Smooth muscle cell (in vitro differentiated cells): ENCODE results near the gene C1QL1. TPM values are rescaled to one million over a fixed set of nuclear protein-coding genes. Genes with fewer than 3 reads are reported as not detected.
"Not testable (repeated sequence)": the region's sequence is repeated elsewhere in the genome, so short reads cannot be mapped to it uniquely, and the experiment has no call there.

Experiments
- DNase-seq: peaks from one replicate; lab custom pipeline; 2025; ENCODE audit not compliant: unreplicated experiment; lab: John Stamatoyannopoulos, UW
- H2AFZ ChIP-seq: fragments of 200-600 bp; sonication (generic); 2 replicates; pipeline ENCODE4 v1.6.0; 2016; ENCODE audit warnings: antibody characterized with exemption, low read depth, mild to moderate bottlenecking
- H3F3A ChIP-seq: fragments of 200-600 bp; sonication (generic); 2 replicates; pipeline ENCODE4 v1.6.0; 2017; ENCODE audit warnings: antibody characterized with exemption, low read depth
- H3K27ac ChIP-seq: fragments of 200-600 bp; sonication (generic); 2 replicates; pipeline ENCODE4 v1.5.1; 2016; ENCODE audit warnings: low read depth, mild to moderate bottlenecking
- H3K27me3 ChIP-seq: fragments of 200-600 bp; sonication (generic); 2 replicates; pipeline ENCODE4 v1.6.1; 2016; ENCODE audit warnings: low read depth, mild to moderate bottlenecking
- H3K36me3 ChIP-seq: fragments of 200-600 bp; sonication (generic); 2 replicates; pipeline ENCODE4 v1.5.1; 2016; ENCODE audit warnings: low read depth
- H3K4me1 ChIP-seq: fragments of 200-600 bp; sonication (generic); 2 replicates; pipeline ENCODE4 v1.5.1; 2016; ENCODE audit warnings: low read depth
- H3K4me2 ChIP-seq: fragments of 200-600 bp; sonication (generic); 2 replicates; pipeline ENCODE4 v1.6.0; 2016; ENCODE audit warnings: mild to moderate bottlenecking
- H3K4me3 ChIP-seq: fragments of 200-600 bp; sonication (generic); 2 replicates; pipeline ENCODE4 v1.5.1; 2016; ENCODE audit warnings: mild to moderate bottlenecking
- H3K79me2 ChIP-seq: fragments of 200-600 bp; sonication (generic); 2 replicates; pipeline ENCODE4 v1.6.0; 2016; ENCODE audit warnings: low read depth, mild to moderate bottlenecking
- H3K9ac ChIP-seq: fragments of 200-600 bp; sonication (generic); 2 replicates; pipeline ENCODE4 v1.6.0; 2016; ENCODE audit warnings: low read depth
- H3K9me3 ChIP-seq: fragments of 200-600 bp; sonication (generic); replicated peaks from 2 replicates; pipeline ENCODE4 v1.5.1; 2016; ENCODE audit warnings: low read depth
- H4K20me1 ChIP-seq: fragments of 200-600 bp; sonication (generic); 2 replicates; pipeline ENCODE4 v1.6.0; 2016; ENCODE audit warnings: low read depth
- WGBS: methylation state at CpG from one replicate; pipeline ENCODE4 v1.1.7; 2016; ENCODE audit warnings: low lambda C conversion rate; 5-methylcytosine and 5-hydroxymethylcytosine counted together
- polyA plus RNA-seq: library from polyadenylated mRNA; unstranded; fragments of >200 nt; fragmentation: Nextera tagmentation; extraction: Ambion mirVana; gene quantifications from 2 replicates; pipeline ENCODE4 v1.2.1, GENCODE V29; 2016
- total RNA-seq: library from RNA; depleted of rRNA; stranded (reverse); fragments of >200 nt; gene quantifications from 2 replicates; pipeline ENCODE4 v1.2.3, GENCODE V29; 2014
- TF ChIP-seq, protein P1 (sequence below): fragments of 200-600 bp; sonication (generic); IDR thresholded peaks from 2 replicates; pipeline ENCODE4 v1.5.1; 2017; ENCODE audit warnings: borderline replicate concordance, mild to moderate bottlenecking, antibody characterized with exemption; ENCODE audit not compliant: insufficient read depth, poor library complexity, severe bottlenecking

The C1QL1 gene
- total and polyA plus RNA-seq, 2 experiments from 2014 or later, result 5.6 TPM; not detected in 1

DNA sequence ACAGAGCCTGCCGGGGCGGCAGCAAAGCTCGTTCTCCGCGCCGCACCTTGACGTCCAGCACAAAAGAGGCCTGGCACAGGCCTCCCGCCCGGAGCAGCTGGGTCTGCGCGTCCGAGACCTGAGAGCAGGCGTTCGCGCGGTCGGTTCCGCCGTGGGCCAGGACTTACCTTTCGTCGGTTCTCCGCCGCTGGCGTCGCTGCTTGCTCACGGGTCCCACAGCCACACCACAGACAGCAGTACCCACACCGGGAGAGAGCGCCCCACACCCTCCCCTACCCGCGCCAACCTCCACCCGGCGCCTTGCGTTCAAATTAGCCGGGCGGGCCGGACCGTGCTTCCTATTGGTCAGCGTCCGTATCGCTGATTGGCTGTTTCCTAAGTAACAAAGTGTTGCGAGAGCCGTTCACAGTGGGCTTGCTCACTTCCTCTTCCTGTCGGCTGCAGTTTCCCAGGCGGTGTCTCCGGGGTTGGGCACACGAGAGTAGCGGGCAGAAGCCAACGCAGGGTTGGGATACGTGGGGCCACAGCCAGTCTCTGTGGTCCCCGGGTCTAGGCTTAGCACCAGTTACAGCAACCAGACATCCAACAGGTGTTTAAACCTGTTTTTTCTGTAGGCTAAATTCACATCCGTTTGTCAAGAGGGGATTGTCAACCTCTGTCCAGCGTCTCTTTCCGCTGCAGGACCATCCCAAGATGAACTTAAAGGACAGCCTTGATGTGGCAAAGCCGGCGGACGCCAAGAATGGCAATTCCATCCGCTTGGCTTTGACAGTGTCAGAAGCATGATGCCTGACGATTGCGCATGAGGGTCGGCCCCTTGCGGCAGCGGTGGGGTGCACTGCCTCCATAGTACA is 20.4 kb downstream of the C1QL1 start, which contains the start of gene KIF18B:
Gene KIF18B (minus strand): TSS at position 313 of the 854 bp plus-strand sequence. CDS start 11,429 bp downstream, outside the sequence.
- DNase-seq, result peak; percentile 43
- Histone ChIP-seq H3K4me3 (peak within 1 kb of the TSS; percentile 91), H3F3A (no peaks in the 10 kb centered on the region), H3K9ac (peak within 1 kb of the TSS; percentile 47), H3K4me1 (peaks cover 13% of the 10 kb centered on the region), H3K79me2 (peaks cover 45% of the 10 kb centered on the region), H3K36me3 (no peaks in the 10 kb centered on the region), H2AFZ (peak within 1 kb of the TSS; percentile 91), H3K27ac (no peak within 1 kb of the TSS), H4K20me1 (no peaks in the 10 kb centered on the region), H3K27me3 (no peaks in the 10 kb centered on the region), H3K9me3 (no peaks in the 10 kb centered on the region), H3K4me2 (peak within 1 kb of the TSS; percentile 88)
- WGBS, result 6% methylated on average over 58 of the region's 62 CpGs
- TF ChIP-seq, protein P1, sequence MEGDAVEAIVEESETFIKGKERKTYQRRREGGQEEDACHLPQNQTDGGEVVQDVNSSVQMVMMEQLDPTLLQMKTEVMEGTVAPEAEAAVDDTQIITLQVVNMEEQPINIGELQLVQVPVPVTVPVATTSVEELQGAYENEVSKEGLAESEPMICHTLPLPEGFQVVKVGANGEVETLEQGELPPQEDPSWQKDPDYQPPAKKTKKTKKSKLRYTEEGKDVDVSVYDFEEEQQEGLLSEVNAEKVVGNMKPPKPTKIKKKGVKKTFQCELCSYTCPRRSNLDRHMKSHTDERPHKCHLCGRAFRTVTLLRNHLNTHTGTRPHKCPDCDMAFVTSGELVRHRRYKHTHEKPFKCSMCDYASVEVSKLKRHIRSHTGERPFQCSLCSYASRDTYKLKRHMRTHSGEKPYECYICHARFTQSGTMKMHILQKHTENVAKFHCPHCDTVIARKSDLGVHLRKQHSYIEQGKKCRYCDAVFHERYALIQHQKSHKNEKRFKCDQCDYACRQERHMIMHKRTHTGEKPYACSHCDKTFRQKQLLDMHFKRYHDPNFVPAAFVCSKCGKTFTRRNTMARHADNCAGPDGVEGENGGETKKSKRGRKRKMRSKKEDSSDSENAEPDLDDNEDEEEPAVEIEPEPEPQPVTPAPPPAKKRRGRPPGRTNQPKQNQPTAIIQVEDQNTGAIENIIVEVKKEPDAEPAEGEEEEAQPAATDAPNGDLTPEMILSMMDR, result no peak

DNA sequence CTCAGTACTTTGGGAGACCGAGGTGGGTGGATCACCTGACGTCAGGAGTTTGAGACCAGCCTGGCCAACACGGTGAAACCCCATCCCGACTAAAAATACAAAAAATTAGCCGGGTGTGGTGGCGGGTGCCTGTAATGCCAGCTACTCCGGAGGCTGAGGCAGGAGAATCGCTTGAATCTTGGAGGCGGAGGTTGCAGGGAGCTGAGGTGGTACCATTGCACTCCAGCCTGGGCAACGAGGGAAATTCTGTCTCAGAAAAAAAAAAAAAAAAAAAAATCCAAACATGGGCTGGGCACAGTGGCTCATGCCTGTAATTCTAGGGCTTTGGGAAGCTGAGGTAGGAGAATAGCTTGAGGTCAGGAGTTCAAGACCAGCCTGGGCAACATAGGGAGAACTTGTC is 22.5 kb downstream of the C1QL1 start:
- H3K4me3 ChIP-seq, H3K4me2 ChIP-seq, DNase-seq: not testable (repeated sequence)

DNA sequence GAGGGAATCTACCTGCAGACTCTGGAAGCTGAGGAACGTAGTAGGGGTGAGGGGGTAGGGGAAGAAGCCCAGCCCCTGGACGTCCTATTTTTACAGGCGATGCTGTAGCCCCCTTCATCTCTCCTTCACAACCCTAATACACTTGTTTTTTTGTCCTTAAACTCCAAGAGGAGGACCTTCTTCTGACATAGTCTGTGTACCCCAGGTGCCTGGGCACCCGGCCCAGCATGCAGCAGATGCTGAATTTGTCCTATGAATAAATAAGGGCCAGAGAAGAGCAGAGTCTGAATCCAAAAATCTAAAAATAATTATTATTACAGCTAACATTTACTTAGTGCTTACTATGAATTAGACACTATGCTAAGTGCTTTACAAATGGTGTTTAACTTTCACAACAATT is 25.6 kb downstream of the C1QL1 start:
- Histone ChIP-seq H4K20me1 (no peaks in the 10 kb centered on the region), H3K9me3 (no peaks in the 10 kb centered on the region), H3K27ac (no peak overlapping the region), H2AFZ (no peak overlapping the region), H3K79me2 (peaks cover 73% of the 10 kb centered on the region), H3F3A (no peaks in the 10 kb centered on the region), H3K4me3 (no peak overlapping the region), H3K36me3 (no peaks in the 10 kb centered on the region), H3K27me3 (no peaks in the 10 kb centered on the region), H3K4me2 (no peak overlapping the region), H3K4me1 (peaks cover 10% of the 10 kb centered on the region), H3K9ac (no peak overlapping the region)
- WGBS, result 98% methylated on average over 4 of the region's 4 CpGs
- DNase-seq, result no peak
- TF ChIP-seq, protein P1, result no peak

More for the DNA sequence above, 22.5 kb downstream of the C1QL1 start:
- H3F3A ChIP-seq, H3K9me3 ChIP-seq, H3K9ac ChIP-seq, H3K27me3 ChIP-seq, H4K20me1 ChIP-seq, H3K27ac ChIP-seq, H3K36me3 ChIP-seq, H2AFZ ChIP-seq: not testable (repeated sequence)
- peaks cover 13% of the 10 kb centered on the region for H3K4me1 ChIP-seq
- WGBS, result 97% methylated on average over 10 of the region's 10 CpGs
- peaks cover 61% of the 10 kb centered on the region for H3K79me2 ChIP-seq

DNA sequence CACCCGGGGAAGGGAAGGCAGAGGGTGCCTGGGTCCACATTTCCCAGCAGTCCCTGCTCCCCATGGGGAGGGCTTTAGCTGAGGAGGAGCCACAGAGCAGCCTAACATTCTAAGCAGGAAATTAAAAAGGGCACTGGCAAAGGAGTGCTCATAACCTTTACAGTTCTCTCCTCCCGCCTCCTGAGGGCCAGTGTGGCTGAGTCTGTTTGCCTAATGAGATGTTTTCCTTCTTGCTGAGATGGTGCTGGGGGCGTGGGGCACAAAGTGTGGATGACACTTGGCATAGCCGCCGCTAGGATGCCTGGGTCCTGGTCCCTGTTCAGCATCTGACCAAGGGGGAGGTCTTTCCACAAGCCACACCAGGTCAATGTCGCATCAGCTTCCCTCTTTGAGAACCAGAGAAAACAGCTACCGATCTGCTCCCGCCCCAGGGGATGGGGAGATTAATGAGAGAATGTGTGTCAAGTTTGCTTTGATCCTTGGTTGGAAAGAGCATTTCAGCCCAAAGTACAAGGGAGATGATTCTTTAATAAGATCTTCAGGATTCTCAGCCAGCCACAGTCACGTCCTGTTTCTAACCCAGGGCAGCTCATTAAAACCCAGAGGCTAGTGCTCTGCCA is 26.3 kb downstream of the C1QL1 start:
- Histone ChIP-seq H3K4me1 (peaks cover 10% of the 10 kb centered on the region), H3K36me3 (no peaks in the 10 kb centered on the region), H3K4me3 (no peak overlapping the region), H3K27ac (no peak overlapping the region), H3K79me2 (peaks cover 73% of the 10 kb centered on the region), H4K20me1 (no peaks in the 10 kb centered on the region), H3K27me3 (no peaks in the 10 kb centered on the region), H3K4me2 (no peak overlapping the region), H3K9ac (no peak overlapping the region), H3K9me3 (no peaks in the 10 kb centered on the region), H3F3A (no peaks in the 10 kb centered on the region), H2AFZ (no peak overlapping the region)
- WGBS, result 77% methylated on average over 9 of the region's 9 CpGs
- no peak for DNase-seq
- TF ChIP-seq, protein P1, result no peak
